Measurements from ENCODE around the gene HDGFL3. TPM values are rescaled to one million over a fixed set of nuclear protein-coding genes. Genes with fewer than 3 reads are reported as not detected.

The HDGFL3 gene
- total and polyA plus RNA-seq, 2 donors from 2014 or later = 13.9 to 40.1 TPM

DNA sequence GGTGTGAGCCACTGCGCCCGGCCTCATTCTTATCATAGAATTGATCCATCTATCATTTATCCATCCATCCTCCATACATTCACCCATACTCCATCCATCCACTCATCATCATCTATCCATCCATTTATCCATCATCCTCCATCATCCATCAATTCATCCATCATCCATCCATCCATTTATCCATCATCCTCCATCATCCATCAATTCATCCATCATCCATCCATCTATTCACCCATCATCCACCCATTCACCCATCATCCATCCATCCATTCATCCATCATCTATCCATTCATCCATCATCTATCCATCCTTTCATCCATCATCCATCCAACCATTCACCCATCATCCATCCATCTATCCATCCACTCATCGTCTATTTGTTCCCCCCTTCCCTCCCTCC is 96.5 kb downstream of the HDGFL3 start:
- Histone ChIP-seq H3K27ac (ENCODE audit: low read depth in 2 of 2, low read length in 2 of 2) (no peak overlapping the region), H3K9me3 (ENCODE audit: control insufficient read depth in 2 of 3, insufficient read depth in 1 of 3, low read length in 3 of 3) (no peaks in the 10 kb centered on the region), H3K36me3 (ENCODE audit: control insufficient read depth in 2 of 3, insufficient read depth in 3 of 3, low read length in 3 of 3) (no peaks in the 10 kb centered on the region), H3K27me3 (ENCODE audit: control insufficient read depth, insufficient read depth, low read length) (peaks cover 5% of the 10 kb centered on the region), H3K4me1 (ENCODE audit: control insufficient read depth in 2 of 3, insufficient read depth in 2 of 3, low read depth in 1 of 3, low read length in 3 of 3) (peaks cover 0 to 12% (median 0%) of the 10 kb centered on the region in 3 donors), H3K9ac (ENCODE audit: low read length in 3 of 3) (no peak overlapping the region), H3K4me3 (ENCODE audit: low read length in 3 of 3) (no peak overlapping the region)
- no peak for TF ChIP-seq CTCF (IDR thresholded peaks at IDR 0.05; ENCODE audit: borderline replicate concordance, extremely low read depth, insufficient read depth)
- FAIRE-seq (no peak), DNase-seq (no peak)
- intact Hi-C loops (cut with DNase I) = no loop called here

- Histone ChIP-seq H3K27me3 (ENCODE audit: control insufficient read depth, insufficient read depth, low read length) (peaks cover 5% of the 10 kb centered on the region), H3K4me1 (ENCODE audit: control insufficient read depth in 2 of 3, insufficient read depth in 2 of 3, low read depth in 1 of 3, low read length in 3 of 3) (peaks cover 0 to 12% (median 0%) of the 10 kb centered on the region in 3 donors), H3K36me3 (ENCODE audit: control insufficient read depth in 2 of 3, insufficient read depth in 3 of 3, low read length in 3 of 3) (no peaks in the 10 kb centered on the region), H3K4me3 (ENCODE audit: low read length in 3 of 3) (no peak overlapping the region), H3K27ac (ENCODE audit: low read depth in 2 of 2, low read length in 2 of 2) (no peak overlapping the region), H3K9ac (ENCODE audit: low read length in 3 of 3) (no peak overlapping the region), H3K9me3 (ENCODE audit: control insufficient read depth in 2 of 3, insufficient read depth in 1 of 3, low read length in 3 of 3) (no peaks in the 10 kb centered on the region)
- no peak for TF ChIP-seq CTCF (IDR thresholded peaks at IDR 0.05; ENCODE audit: borderline replicate concordance, extremely low read depth, insufficient read depth)
- DNase-seq (no peak), FAIRE-seq (no peak)
- intact Hi-C loops (cut with DNase I) = no loop called here
Observed at GRCh38 chr15:83110381-83110780, 97.2 kb downstream of the HDGFL3 start.

DNA sequence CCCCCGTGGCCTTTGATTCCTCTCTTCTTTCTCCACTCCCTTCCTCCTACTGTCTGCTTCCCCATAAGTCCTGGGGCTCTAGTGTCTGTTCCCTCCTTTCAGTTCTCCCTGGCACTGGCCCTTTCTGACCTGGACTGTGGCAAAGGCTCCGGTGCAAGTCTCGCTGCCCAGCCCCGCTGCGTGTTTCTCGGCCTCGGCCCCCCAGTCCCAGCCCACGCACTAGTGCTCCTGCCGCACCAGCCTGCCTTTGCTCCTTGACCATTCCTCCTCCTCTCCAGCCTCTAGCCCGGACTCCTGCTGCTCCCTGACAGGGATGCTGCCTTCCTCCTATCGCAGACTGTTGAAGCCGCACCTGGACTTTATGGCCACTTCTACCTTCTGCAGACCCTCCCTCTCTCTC is 98.1 kb downstream of the HDGFL3 start:
- H3K9ac ChIP-seq (ENCODE audit: low read length in 3 of 3) = no peak overlapping the region

More for the DNA sequence above, 98.1 kb downstream of the HDGFL3 start:
- Histone ChIP-seq H3K27ac (ENCODE audit: low read depth in 2 of 2, low read length in 2 of 2) (no peak overlapping the region), H3K4me1 (ENCODE audit: control insufficient read depth in 2 of 3, insufficient read depth in 2 of 3, low read depth in 1 of 3, low read length in 3 of 3) (peaks cover 0 to 12% (median 0%) of the 10 kb centered on the region in 3 donors), H3K9me3 (ENCODE audit: control insufficient read depth in 2 of 3, insufficient read depth in 1 of 3, low read length in 3 of 3) (no peaks in the 10 kb centered on the region), H3K36me3 (ENCODE audit: control insufficient read depth in 2 of 3, insufficient read depth in 3 of 3, low read length in 3 of 3) (no peaks in the 10 kb centered on the region), H3K4me3 (ENCODE audit: low read length in 3 of 3) (no peak overlapping the region), H3K27me3 (ENCODE audit: control insufficient read depth, insufficient read depth, low read length) (peaks cover 5% of the 10 kb centered on the region)
- intact Hi-C loops (cut with DNase I) = no loop called here
- DNase-seq (no peak), FAIRE-seq (no peak)
- TF ChIP-seq CTCF (IDR thresholded peaks at IDR 0.05; ENCODE audit: borderline replicate concordance, extremely low read depth, insufficient read depth) = no peak

Data from kidney (tissue), 14 donors.